GM21528 (cell line): Measurements from ENCODE around the gene LLGL1.
"Not testable (repeated sequence)": the region's sequence is repeated elsewhere in the genome, so short reads cannot be mapped to it uniquely, and the experiment has no call there.

Experiments
- ATAC-seq: cut with Tn5 transposase; IDR thresholded peaks from one replicate; pipeline ENCODE4 v1.9.1; 2021; ENCODE audit warnings: mild to moderate bottlenecking, moderate library complexity; ENCODE audit not compliant: unreplicated experiment, low FRiP score

Gene LLGL1

GRCh38 chr17:18191967-18192366 lies 33.5 kb upstream of the LLGL1 start:
- no peak for ATAC-seq

- ATAC-seq: no peak
Measured at GRCh38 chr17:18194394-18194793, 31.0 kb upstream of the LLGL1 start.

GRCh38 chr17:18194804-18195203 lies 30.6 kb upstream of the LLGL1 start:
- ATAC-seq: no peak

GRCh38 chr17:18195246-18195645 lies 30.2 kb upstream of the LLGL1 start:
- no peak for ATAC-seq

GRCh38 chr17:18197535-18198194 lies 27.8 kb upstream of the LLGL1 start:
- no peak for ATAC-seq

GRCh38 chr17:18198530-18198929 lies 26.9 kb upstream of the LLGL1 start:
- no peak for ATAC-seq

GRCh38 chr17:18201108-18201507 lies 24.3 kb upstream of the LLGL1 start:
- no peak for ATAC-seq

- no peak for ATAC-seq
Measured at GRCh38 chr17:18203308-18203707, 22.1 kb upstream of the LLGL1 start.

- ATAC-seq: no peak
Measured at GRCh38 chr17:18205861-18206260, 19.6 kb upstream of the LLGL1 start.

GRCh38 chr17:18206962-18207361 lies 18.5 kb upstream of the LLGL1 start:
- no peak for ATAC-seq

- ATAC-seq: no peak
Measured at GRCh38 chr17:18208092-18208491, 17.3 kb upstream of the LLGL1 start.

GRCh38 chr17:18213666-18214270 lies 11.7 kb upstream of the LLGL1 start:
- no peak for ATAC-seq

GRCh38 chr17:18216906-18217305 lies 8.5 kb upstream of the LLGL1 start:
- ATAC-seq: not testable (repeated sequence)

GRCh38 chr17:18217412-18218015 lies 7.9 kb upstream of the LLGL1 start:
- ATAC-seq: no peak

GRCh38 chr17:18218756-18219415 lies 6.5 kb upstream of the LLGL1 start:
- ATAC-seq: no peak

GRCh38 chr17:18224053-18224386 lies 1.4 kb upstream of the LLGL1 start:
- ATAC-seq: no peak

GRCh38 chr17:18224387-18225120 lies 881 bp upstream of the LLGL1 start:
- ATAC-seq: no peak

- ATAC-seq: peak; percentile 34
Measured at GRCh38 chr17:18225642-18226283, 328 bp downstream of the LLGL1 start.

GRCh38 chr17:18226284-18226945 lies 980 bp downstream of the LLGL1 start:
- ATAC-seq: no peak

GRCh38 chr17:18227635-18228034 lies 2.2 kb downstream of the LLGL1 start:
- no peak for ATAC-seq
